Ishikawa (cell line): Measurements from ENCODE around the gene AHCYL2.

ENCODE experiments used
- CREB1 ChIP-seq: IDR thresholded peaks from 2 replicates; pipeline ENCODE4 v1.6.1; 2012; ENCODE audit warnings: low read depth
- EGR1 ChIP-seq: IDR thresholded peaks from 2 replicates; pipeline ENCODE4 v1.6.1; 2012
- TAF1 ChIP-seq: IDR thresholded peaks from 2 replicates; pipeline ENCODE4 v1.6.1; 2012; ENCODE audit warnings: low read depth, mild to moderate bottlenecking
- TF ChIP-seq, protein P1 (sequence below): IDR thresholded peaks from 2 replicates; pipeline ENCODE4 v1.6.1; 2012; ENCODE audit warnings: low read depth, mild to moderate bottlenecking

DNA sequence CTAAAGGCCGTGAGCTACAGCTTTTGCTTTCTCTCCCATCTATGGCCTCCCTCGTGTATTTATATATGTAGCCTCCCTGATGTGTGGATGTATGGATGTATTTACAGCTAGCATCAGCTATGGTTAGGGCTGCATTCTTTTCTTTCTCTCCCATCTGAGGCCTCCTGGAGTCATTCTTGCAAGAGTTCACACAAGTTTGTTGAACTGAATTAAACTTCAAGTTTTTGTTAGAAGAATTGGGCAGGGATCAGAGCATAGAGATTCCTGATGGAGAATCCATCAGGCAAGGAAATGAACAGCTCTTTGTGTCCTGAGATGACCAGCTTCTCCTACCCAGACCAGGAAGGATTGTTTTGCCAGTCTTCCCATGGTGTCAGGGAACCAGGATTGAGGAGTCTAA lies 60.3 kb downstream of the AHCYL2 start:
- TF ChIP-seq TAF1 (no peak), EGR1 (no peak), CREB1 (no peak)
- TF ChIP-seq, protein P1, sequence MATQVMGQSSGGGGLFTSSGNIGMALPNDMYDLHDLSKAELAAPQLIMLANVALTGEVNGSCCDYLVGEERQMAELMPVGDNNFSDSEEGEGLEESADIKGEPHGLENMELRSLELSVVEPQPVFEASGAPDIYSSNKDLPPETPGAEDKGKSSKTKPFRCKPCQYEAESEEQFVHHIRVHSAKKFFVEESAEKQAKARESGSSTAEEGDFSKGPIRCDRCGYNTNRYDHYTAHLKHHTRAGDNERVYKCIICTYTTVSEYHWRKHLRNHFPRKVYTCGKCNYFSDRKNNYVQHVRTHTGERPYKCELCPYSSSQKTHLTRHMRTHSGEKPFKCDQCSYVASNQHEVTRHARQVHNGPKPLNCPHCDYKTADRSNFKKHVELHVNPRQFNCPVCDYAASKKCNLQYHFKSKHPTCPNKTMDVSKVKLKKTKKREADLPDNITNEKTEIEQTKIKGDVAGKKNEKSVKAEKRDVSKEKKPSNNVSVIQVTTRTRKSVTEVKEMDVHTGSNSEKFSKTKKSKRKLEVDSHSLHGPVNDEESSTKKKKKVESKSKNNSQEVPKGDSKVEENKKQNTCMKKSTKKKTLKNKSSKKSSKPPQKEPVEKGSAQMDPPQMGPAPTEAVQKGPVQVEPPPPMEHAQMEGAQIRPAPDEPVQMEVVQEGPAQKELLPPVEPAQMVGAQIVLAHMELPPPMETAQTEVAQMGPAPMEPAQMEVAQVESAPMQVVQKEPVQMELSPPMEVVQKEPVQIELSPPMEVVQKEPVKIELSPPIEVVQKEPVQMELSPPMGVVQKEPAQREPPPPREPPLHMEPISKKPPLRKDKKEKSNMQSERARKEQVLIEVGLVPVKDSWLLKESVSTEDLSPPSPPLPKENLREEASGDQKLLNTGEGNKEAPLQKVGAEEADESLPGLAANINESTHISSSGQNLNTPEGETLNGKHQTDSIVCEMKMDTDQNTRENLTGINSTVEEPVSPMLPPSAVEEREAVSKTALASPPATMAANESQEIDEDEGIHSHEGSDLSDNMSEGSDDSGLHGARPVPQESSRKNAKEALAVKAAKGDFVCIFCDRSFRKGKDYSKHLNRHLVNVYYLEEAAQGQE = no peak
